SH-SY5Y (cell line): Measurements from ENCODE around the gene HECTD4.

ENCODE experiments used
- GATA2 ChIP-seq: IDR thresholded peaks from 2 replicates; pipeline ENCODE4 v1.6.1; 2011; ENCODE audit warnings: mild to moderate bottlenecking, low read depth, low read length
- GATA3 ChIP-seq: IDR thresholded peaks from 2 replicates; pipeline ENCODE4 v1.6.1; 2011; ENCODE audit warnings: low read depth, mild to moderate bottlenecking, low read length, moderate library complexity

DNA sequence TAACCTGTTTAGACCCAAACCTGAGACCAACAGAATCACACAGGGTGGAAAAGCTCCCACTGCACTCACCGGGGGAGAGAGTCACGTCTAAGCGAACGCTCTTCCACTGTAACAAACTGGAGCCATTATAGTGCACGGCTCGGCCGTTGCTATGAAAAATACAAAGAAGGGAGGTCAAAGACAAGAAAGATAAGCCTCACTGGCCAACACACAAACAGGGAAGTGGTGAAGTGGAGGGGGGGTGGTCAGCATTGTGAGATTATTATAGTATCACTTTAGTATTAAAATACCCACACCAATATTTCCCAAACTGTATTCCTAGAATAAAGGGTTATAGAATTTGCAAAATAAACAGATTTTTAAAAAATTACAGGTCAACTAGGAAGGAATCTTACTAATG is 166.0 kb downstream of the HECTD4 start:
- TF ChIP-seq GATA2 (no peak), GATA3 (no peak)
